ENCODE measurements around the gene UXS1. TPM values are rescaled to one million over a fixed set of nuclear protein-coding genes. Genes with fewer than 3 reads are reported as not detected.

The UXS1 gene
- polyA plus RNA-seq, 3 donors: 23.4 to 33.8 (median 29.3) TPM

- peak overlapping the region in 4 of 7 donors; percentile 2 to 71 (median 26) for H3K27ac Mint-ChIP-seq
- peaks cover 40 to 79% of the 10 kb centered on the region in 2 donors for H3K36me3 ChIP-seq (replicated peaks in 1 of 2; ENCODE audit: control insufficient read depth in 1 of 2, insufficient read depth in 2 of 2, low read length in 2 of 2)
These were observed 87.2 kb downstream of the UXS1 start for GRCh38 chr2:106106622-106107508.

More at GRCh38 chr2:106106622-106107508, 87.2 kb downstream of the UXS1 start:
- WGBS (ENCODE audit: insufficient coverage): 92% methylated on average over 10 of the region's 12 CpGs
- Histone ChIP-seq H3K79me2 (ENCODE audit: insufficient read depth, low read length) (no peaks in the 10 kb centered on the region), H3K27me3 (ENCODE audit: control insufficient read depth in 2 of 2, insufficient read depth in 2 of 2, low read length in 2 of 2) (no peaks in the 10 kb centered on the region), H2AFZ (ENCODE audit: insufficient read depth, low read depth, low read length, poor library complexity, severe bottlenecking) (no peak overlapping the region), H3K9me3 (replicated peaks in 1 of 2; ENCODE audit: control insufficient read depth in 1 of 2, insufficient read depth in 1 of 2, low read length in 2 of 2) (no peaks in the 10 kb centered on the region), H3K27ac (ENCODE audit: low read depth in 1 of 2, low read length in 2 of 2) (no peak overlapping the region), H3K4me1 (ENCODE audit: control insufficient read depth in 1 of 2, insufficient read depth in 2 of 2, low read length in 2 of 2) (no peaks in the 10 kb centered on the region), H3K4me3 (replicated peaks in 1 of 3; ENCODE audit: low read depth in 2 of 3, low read length in 3 of 3) (no peak overlapping the region), H4K20me1 (ENCODE audit: insufficient read depth, low read length) (no peaks in the 10 kb centered on the region), H3K9ac (ENCODE audit: insufficient read depth, low read length, poor library complexity, severe bottlenecking) (no peak overlapping the region), H3K4me2 (replicated peaks; ENCODE audit: extremely low read depth, low read length, poor library complexity, severe bottlenecking) (no peak overlapping the region)
- no peak for TF ChIP-seq CTCF (IDR thresholded peaks at IDR 0.05)
- Mint-ChIP-seq H3K36me3 (peaks cover 29 to 56% of the 10 kb centered on the region in 2 donors), H3K27me3 (ENCODE audit: low read depth in 3 of 3) (peaks cover 0 to 6% (median 0%) of the 10 kb centered on the region in 3 donors), H3K9me3 (no peaks in the 10 kb centered on the region), H3K4me1 (no peaks in the 10 kb centered on the region), H3K4me3 (no peak overlapping the region)
- intact Hi-C loops (cut with micrococcal nuclease): loop anchor here in 1 of 2 donors (5.0 kb wide), 1 partner anchor 475 kb away; no protein-coding TSS in a partner anchor
- DNase-seq: no peak

Measured in CD14-positive monocyte (primary cell).